GM12872 (cell line): Measurements from ENCODE around the gene CELF2.

Source experiments
- CTCF ChIP-seq: IDR thresholded peaks from 3 replicates; pipeline ENCODE4 v1.5.1; 2011; ENCODE audit warnings: low read depth, mild to moderate bottlenecking, low read length, moderate library complexity; ENCODE audit not compliant: insufficient read depth

The CELF2 gene

GRCh38 chr10:11111490-11111889, 93.8 kb downstream of the CELF2 start:
- TF ChIP-seq CTCF: no peak

- no peak for TF ChIP-seq CTCF
Measured at GRCh38 chr10:11112718-11113117, 95.0 kb downstream of the CELF2 start.

- peak; percentile 53 for TF ChIP-seq CTCF
Measured at GRCh38 chr10:11113156-11113555, 95.5 kb downstream of the CELF2 start.

GRCh38 chr10:11114269-11114668, 96.6 kb downstream of the CELF2 start:
- no peak for TF ChIP-seq CTCF

GRCh38 chr10:11115337-11115736, 97.7 kb downstream of the CELF2 start:
- TF ChIP-seq CTCF: no peak

GRCh38 chr10:11116361-11116760, 98.7 kb downstream of the CELF2 start:
- TF ChIP-seq CTCF: no peak

GRCh38 chr10:11116817-11117216, 99.1 kb downstream of the CELF2 start:
- TF ChIP-seq CTCF: no peak

GRCh38 chr10:11118686-11119085, 101.0 kb downstream of the CELF2 start:
- TF ChIP-seq CTCF: no peak
